Endothelial cell of umbilical vein (primary cell): ENCODE results near the gene RGS7. TPM values are rescaled to one million over a fixed set of nuclear protein-coding genes. Genes with fewer than 3 reads are reported as not detected.
"Not testable (repeated sequence)": the region's sequence is repeated elsewhere in the genome, so short reads cannot be mapped to it uniquely, and the experiment has no call there.

Experiments
- BruUV-seq: library from RNA; stranded (reverse); fragments of 400-500 nt; replicated peaks from 2 replicates; lab custom pipeline; 2021; lab: Mats Ljungman, UMichigan
- CTCF ChIA-PET: fragments of 300-600, 350-600 bp; sonication (Branson Sonifier 250); formaldehyde crosslinking; loops from one replicate; lab custom pipeline; 2021; ENCODE audit warnings: antibody characterized with exemption, inconsistent platforms; lab: Charles Lee
- POLR2A ChIA-PET: fragments of 300-600, 350-600 bp; sonication (Branson Sonifier 250); formaldehyde crosslinking; loops from one replicate; lab custom pipeline; 2021; ENCODE audit warnings: antibody characterized with exemption, inconsistent platforms; lab: Charles Lee
- DNase-seq: peaks from one replicate; pipeline ENCODE4 v3.0.0-alpha.2; 2011; ENCODE audit warnings: low read depth, low spot score
- FAIRE-seq: peaks from 2 replicates; lab custom pipeline; 2011; peaks lifted over from hg19 to GRCh38; lab: Jason Lieb, UNC
- H2AFZ ChIP-seq: 2 replicates; pipeline ENCODE4 v1.6.0; 2012; ENCODE audit warnings: low read depth, low read length, control low read depth, inconsistent platforms
- H3K27ac ChIP-seq: 2 replicates; pipeline ENCODE4 v1.5.1; 2011; ENCODE audit warnings: low read depth, mild to moderate bottlenecking, control low read depth, low read length, moderate library complexity; ENCODE audit not compliant: insufficient read depth
- H3K27me3 ChIP-seq, 2 experiments: 2 replicates each; pipeline versions ENCODE4 v1.6.0 to v1.6.1; 2011; ENCODE audit warnings: low read length in 2 of 2, mixed read lengths in 1 of 2; ENCODE audit not compliant: control insufficient read depth in 2 of 2, insufficient read depth in 2 of 2
- H3K36me3 ChIP-seq, 2 experiments: 2 replicates in 1 of 2; 3 replicates in 1 of 2; pipeline ENCODE4 v1.5.1; 2011; ENCODE audit warnings: low read length in 2 of 2, mild to moderate bottlenecking in 1 of 2, moderate library complexity in 1 of 2; ENCODE audit not compliant: control insufficient read depth in 2 of 2, insufficient read depth in 2 of 2; ENCODE audit errors: extremely low read depth in 1 of 2
- H3K4me1 ChIP-seq: 3 replicates; pipeline ENCODE4 v1.5.1; 2011; ENCODE audit warnings: mild to moderate bottlenecking, low read length; ENCODE audit not compliant: control insufficient read depth, insufficient read depth; ENCODE audit errors: extremely low read depth
- H3K4me2 ChIP-seq: 2 replicates; pipeline ENCODE4 v1.6.1; 2011; ENCODE audit warnings: low read length, control low read depth, mixed read lengths; ENCODE audit not compliant: insufficient read depth
- H3K4me3 ChIP-seq, 3 experiments: fragments of 200-600 bp in 1 of 3; sonication (generic), shearing (Covaris generic) in 1 of 3; replicated peaks in 1 of 3; 2 replicates each; pipeline ENCODE4 v1.5.1; 2011 to 2016; ENCODE audit warnings: control low read depth in 3 of 3, low read length in 3 of 3, mild to moderate bottlenecking in 2 of 3, inconsistent platforms in 1 of 3, low read depth in 1 of 3, moderate library complexity in 1 of 3; ENCODE audit not compliant: insufficient read depth in 1 of 3
- H3K79me2 ChIP-seq: 2 replicates; pipeline ENCODE4 v1.6.0; 2012; ENCODE audit warnings: low read length, inconsistent platforms; ENCODE audit not compliant: control insufficient read depth, insufficient read depth
- H3K9ac ChIP-seq: replicated peaks from 2 replicates; pipeline ENCODE3; 2011; ENCODE audit warnings: low read length, control low read depth; ENCODE audit not compliant: insufficient read depth; ENCODE audit errors: extremely low read depth
- H3K9me1 ChIP-seq: replicated peaks from 3 replicates; pipeline ENCODE4 v1.6.0; 2011; ENCODE audit warnings: mild to moderate bottlenecking, low read length; ENCODE audit not compliant: control insufficient read depth, insufficient read depth; ENCODE audit errors: extremely low read depth
- H3K9me3 ChIP-seq: replicated peaks from 2 replicates; pipeline ENCODE4 v1.5.1; 2012; ENCODE audit warnings: low read length, inconsistent platforms; ENCODE audit not compliant: control insufficient read depth, insufficient read depth
- H4K20me1 ChIP-seq: replicated peaks from 2 replicates; pipeline ENCODE3; 2011; ENCODE audit warnings: mild to moderate bottlenecking, low read length; ENCODE audit not compliant: control insufficient read depth, insufficient read depth; ENCODE audit errors: extremely low read depth
- EZH2 ChIP-seq: IDR thresholded peaks from 2 replicates; pipeline ENCODE4 v1.6.1; 2012; ENCODE audit warnings: borderline replicate concordance, low read depth, mild to moderate bottlenecking, moderate library complexity, low read length, inconsistent platforms; ENCODE audit not compliant: severe bottlenecking
- FOS ChIP-seq: IDR thresholded peaks from 2 replicates; pipeline ENCODE4 v1.6.1; 2011; ENCODE audit warnings: mild to moderate bottlenecking, low read length, moderate library complexity, borderline replicate concordance; ENCODE audit not compliant: insufficient read depth
- GATA2 ChIP-seq: IDR thresholded peaks from 2 replicates; pipeline ENCODE4 v1.7.0; 2011; ENCODE audit warnings: low read depth, mild to moderate bottlenecking, moderate library complexity, mixed read lengths, low read length; ENCODE audit not compliant: insufficient read length, insufficient read depth
- JUN ChIP-seq: IDR thresholded peaks from 2 replicates; pipeline ENCODE4 v1.6.1; 2011; ENCODE audit warnings: borderline replicate concordance, low read depth; ENCODE audit not compliant: insufficient read length, insufficient read depth
- MAX ChIP-seq: IDR thresholded peaks from 2 replicates; pipeline ENCODE4 v1.6.1; 2011; ENCODE audit not compliant: insufficient read depth, insufficient read length
- MYC ChIP-seq: IDR thresholded peaks from one replicate; pipeline ENCODE4 v1.6.1; 2011; ENCODE audit warnings: mild to moderate bottlenecking, low read depth, low read length
- POLR2A ChIP-seq: IDR thresholded peaks from 2 replicates; pipeline ENCODE4 v1.6.1; 2012; ENCODE audit warnings: low read depth, mild to moderate bottlenecking, control low read depth, low read length
- POLR2AphosphoS5 ChIP-seq: IDR thresholded peaks from 2 replicates; pipeline ENCODE4 v1.6.1; 2012; ENCODE audit warnings: low read depth, mild to moderate bottlenecking, control low read depth, low read length, moderate library complexity; ENCODE audit not compliant: insufficient read depth
- dilution Hi-C: fragments of 300-500 bp; cut with MboI; formaldehyde crosslinking; loops from one replicate; pipeline ENCODE4 v1.15.0; 2019; ENCODE audit warnings: low sequenced_read_pairs; ENCODE audit not compliant: extremely low pct_ligation_motif_present
- intact Hi-C: fragments of 100-400 bp; cut with micrococcal nuclease; formaldehyde crosslinking; loops from one replicate; pipeline ENCODE4 v1.10.0; 2022
- polyA plus RNA-seq, 4 experiments: library from polyadenylated mRNA; depleted of rRNA in 3 of 4; stranded (reverse) in 3 of 4; unstranded in 1 of 4; fragments of >200 nt; gene quantifications; 2 replicates each; pipeline versions ENCODE4 v1.2.1 to v1.2.3, GENCODE V29; 2011 to 2012; ENCODE audit warnings: missing spikeins in 1 of 4
- total RNA-seq: library from RNA; stranded (reverse); gene quantifications from 2 replicates; pipeline ENCODE4 v1.2.3, GENCODE V29; 2021
- TF ChIP-seq, protein P1 (sequence below), 2 donors: IDR thresholded peaks; 1 replicate in 1 of 2; 2 replicates in 1 of 2; pipeline ENCODE4 v1.5.1; 2011; ENCODE audit warnings: low read length in 2 of 2, mild to moderate bottlenecking in 2 of 2, moderate library complexity in 2 of 2, control low read depth in 1 of 2, inconsistent platforms in 1 of 2, low read depth in 1 of 2; ENCODE audit not compliant: insufficient read depth in 1 of 2; ENCODE audit errors: extremely low read depth in 1 of 2

Gene RGS7
- total and polyA plus RNA-seq, 2 donors (not counting 3 experiments of a cell fraction or from before 2014, with no cell fraction given), result 0.43 to 0.44 TPM

GRCh38 chr1:241292973-241293372, 64.0 kb downstream of the RGS7 start:
- H2AFZ ChIP-seq, result no peak overlapping the region
- no peak for DNase-seq
- H3K27me3 ChIP-seq, result no peaks in the 10 kb centered on the region
- H3K79me2 ChIP-seq, result no peaks in the 10 kb centered on the region
- H3K36me3 ChIP-seq, result no peaks in the 10 kb centered on the region
- no peak overlapping the region for H3K4me2 ChIP-seq
- H3K4me3 ChIP-seq, result no peak overlapping the region
- no TSS peak for BruUV-seq
- no peaks in the 10 kb centered on the region for H3K9me3 ChIP-seq
- H3K9me1 ChIP-seq, result no peaks in the 10 kb centered on the region
- no peaks in the 10 kb centered on the region for H4K20me1 ChIP-seq
- dilution Hi-C loops (no loop called here), intact Hi-C loops (no loop called here)
- ChIA-PET CTCF (no interaction called here), POLR2A (no interaction called here)
- no peak for FAIRE-seq
- no peak overlapping the region for H3K27ac ChIP-seq
- H3K4me1 ChIP-seq, result no peaks in the 10 kb centered on the region
- no peak overlapping the region for H3K9ac ChIP-seq
- TF ChIP-seq, protein P1, sequence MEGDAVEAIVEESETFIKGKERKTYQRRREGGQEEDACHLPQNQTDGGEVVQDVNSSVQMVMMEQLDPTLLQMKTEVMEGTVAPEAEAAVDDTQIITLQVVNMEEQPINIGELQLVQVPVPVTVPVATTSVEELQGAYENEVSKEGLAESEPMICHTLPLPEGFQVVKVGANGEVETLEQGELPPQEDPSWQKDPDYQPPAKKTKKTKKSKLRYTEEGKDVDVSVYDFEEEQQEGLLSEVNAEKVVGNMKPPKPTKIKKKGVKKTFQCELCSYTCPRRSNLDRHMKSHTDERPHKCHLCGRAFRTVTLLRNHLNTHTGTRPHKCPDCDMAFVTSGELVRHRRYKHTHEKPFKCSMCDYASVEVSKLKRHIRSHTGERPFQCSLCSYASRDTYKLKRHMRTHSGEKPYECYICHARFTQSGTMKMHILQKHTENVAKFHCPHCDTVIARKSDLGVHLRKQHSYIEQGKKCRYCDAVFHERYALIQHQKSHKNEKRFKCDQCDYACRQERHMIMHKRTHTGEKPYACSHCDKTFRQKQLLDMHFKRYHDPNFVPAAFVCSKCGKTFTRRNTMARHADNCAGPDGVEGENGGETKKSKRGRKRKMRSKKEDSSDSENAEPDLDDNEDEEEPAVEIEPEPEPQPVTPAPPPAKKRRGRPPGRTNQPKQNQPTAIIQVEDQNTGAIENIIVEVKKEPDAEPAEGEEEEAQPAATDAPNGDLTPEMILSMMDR (IDR thresholded peaks at IDR 0.05; ENCODE audit: extremely low read depth in 1 of 2, insufficient read depth in 1 of 2, low read depth in 1 of 2, low read length in 2 of 2), result no peak
- TF ChIP-seq MAX (no peak), GATA2 (no peak), FOS (no peak), POLR2AphosphoS5 (no peak), POLR2A (no peak), MYC (no peak), JUN (no peak), EZH2 (no peak)

GRCh38 chr1:241291548-241291947, 65.5 kb downstream of the RGS7 start:
- H3K4me2 ChIP-seq, H3K9ac ChIP-seq, FAIRE-seq, POLR2A ChIA-PET, H3K27me3 ChIP-seq, BruUV-seq, H4K20me1 ChIP-seq, H3K4me3 ChIP-seq, H3K9me1 ChIP-seq, H3K4me1 ChIP-seq, CTCF ChIA-PET, dilution Hi-C loops, H2AFZ ChIP-seq, H3K36me3 ChIP-seq, H3K9me3 ChIP-seq, H3K27ac ChIP-seq, intact Hi-C loops, DNase-seq, H3K79me2 ChIP-seq: not testable (repeated sequence)
